H1 (cell line): Measurements from ENCODE around the gene ASB7. TPM values are rescaled to one million over a fixed set of nuclear protein-coding genes. Genes with fewer than 3 reads are reported as not detected.

Experiments used
- ASH2L ChIP-seq: fragments of 200-600, 300-600 bp; sonication (generic); IDR thresholded peaks from one replicate; pipeline ENCODE4 v1.7.1; 2017; ENCODE audit warnings: low read length
- BRCA1 ChIP-seq: IDR thresholded peaks from 2 replicates; pipeline ENCODE4 v1.6.1; 2012; ENCODE audit warnings: low read depth, low read length, improper control_type of control experiment
- CHD7 ChIP-seq: fragments of 300-600 bp; sonication (generic); IDR thresholded peaks from 2 replicates; pipeline ENCODE4 v1.7.1; 2012; ENCODE audit warnings: low read length, moderate library complexity, mild to moderate bottlenecking, inconsistent platforms; ENCODE audit not compliant: insufficient replicate concordance
- MAX ChIP-seq: IDR thresholded peaks from 2 replicates; pipeline ENCODE4 v1.6.1; 2012; ENCODE audit warnings: inconsistent platforms
- RAD21 ChIP-seq, 2 experiments: IDR thresholded peaks in 1 of 2; conservative IDR thresholded peaks in 1 of 2; 2 replicates each; pipeline ENCODE4 v1.6.1; 2011; ENCODE audit warnings: low read depth in 2 of 2, low read length in 2 of 2, improper control_type of control experiment in 1 of 2, inconsistent platforms in 1 of 2, mild to moderate bottlenecking in 1 of 2, moderate library complexity in 1 of 2
- RXRA ChIP-seq: IDR thresholded peaks from 2 replicates; pipeline ENCODE4 v1.6.1; 2011; ENCODE audit warnings: low read depth, mild to moderate bottlenecking, low read length, moderate library complexity; ENCODE audit not compliant: insufficient read depth
- SAP30 ChIP-seq: fragments of 300-600 bp; sonication (generic); IDR thresholded peaks from 2 replicates; pipeline ENCODE4 v1.7.1; 2012; ENCODE audit warnings: low read length, moderate library complexity, mild to moderate bottlenecking, inconsistent platforms; ENCODE audit not compliant: insufficient read depth, insufficient replicate concordance
- SIN3A ChIP-seq, 2 experiments: IDR thresholded peaks in 1 of 2; conservative IDR thresholded peaks in 1 of 2; 2 replicates each; pipeline ENCODE4 v1.6.1; 2011 to 2012; ENCODE audit warnings: low read length in 2 of 2, improper control_type of control experiment in 1 of 2, low read depth in 1 of 2, mild to moderate bottlenecking in 1 of 2
- SP2 ChIP-seq: IDR thresholded peaks from 2 replicates; pipeline ENCODE4 v1.6.1; 2012; ENCODE audit warnings: mild to moderate bottlenecking, low read length, inconsistent platforms
- SP4 ChIP-seq: IDR thresholded peaks from 2 replicates; pipeline ENCODE4 v1.6.1; 2012; ENCODE audit warnings: low read length, inconsistent platforms
- TBP ChIP-seq: IDR thresholded peaks from 2 replicates; pipeline ENCODE4 v1.6.1; 2011; ENCODE audit warnings: low read depth, low read length, improper control_type of control experiment
- YY1 ChIP-seq: IDR thresholded peaks from 2 replicates; pipeline ENCODE4 v1.6.1; 2011; ENCODE audit warnings: low read depth, mild to moderate bottlenecking, low read length
- polyA plus RNA-seq, 7 experiments: library from polyadenylated mRNA; depleted of rRNA in 3 of 7; stranded (reverse) in 5 of 7; unstranded in 2 of 7; fragments of >200 nt in 5 of 7; fragments of 200-250 nt in 2 of 7; gene quantifications; 1 replicate in 5 of 7; 2 replicates in 1 of 7; 4 replicates in 1 of 7; pipeline versions ENCODE4 v1.2.1 to v1.2.3, GENCODE V29; 2011 to 2013; ENCODE audit warnings: missing spikeins in 2 of 7, mixed read lengths in 2 of 7
- total RNA-seq: library from RNA; stranded (reverse); fragmentation: NEBNext Ultra II Directional; extraction: Animal tissue kit (Norgen Biotek cat#: 25700); gene quantifications from 2 replicates; pipeline ENCODE4 v1.2.1, GENCODE V29; 2021

Gene ASB7
- total and polyA plus RNA-seq, 2 of the 8 experiments (the other 6 are each of a cell fraction or from before 2014, with no cell fraction given) = 5.2 to 12.8 TPM

- no peak for TF ChIP-seq CHD7
- no peak for TF ChIP-seq ASH2L
- TF ChIP-seq MAX = no peak
- no peak for TF ChIP-seq RAD21 (IDR thresholded peaks at IDR 0.05 in 1 of 2, conservative IDR thresholded peaks at IDR 0.05 in 1 of 2; ENCODE audit: low read depth in 2 of 2, low read length in 2 of 2)
- no peak for TF ChIP-seq RXRA
- TF ChIP-seq SP4 = no peak
- TF ChIP-seq SIN3A (conservative IDR thresholded peaks at IDR 0.05 in 1 of 2, IDR thresholded peaks at IDR 0.05 in 1 of 2; ENCODE audit: low read depth in 1 of 2, low read length in 2 of 2) = no peak
- TF ChIP-seq YY1 = no peak
- TF ChIP-seq BRCA1 = no peak
- no peak for TF ChIP-seq TBP
- no peak for TF ChIP-seq SP2
- TF ChIP-seq SAP30 = no peak
Observed at GRCh38 chr15:100681335-100681746, 79.0 kb downstream of the ASB7 start (continued).
